ENCODE results near the gene STOML3. TPM values are rescaled to one million over a fixed set of nuclear protein-coding genes. Genes with fewer than 3 reads are reported as not detected.

STOML3 gene
- total RNA-seq, 1 experiment from 2014 or later: not detected

DNA sequence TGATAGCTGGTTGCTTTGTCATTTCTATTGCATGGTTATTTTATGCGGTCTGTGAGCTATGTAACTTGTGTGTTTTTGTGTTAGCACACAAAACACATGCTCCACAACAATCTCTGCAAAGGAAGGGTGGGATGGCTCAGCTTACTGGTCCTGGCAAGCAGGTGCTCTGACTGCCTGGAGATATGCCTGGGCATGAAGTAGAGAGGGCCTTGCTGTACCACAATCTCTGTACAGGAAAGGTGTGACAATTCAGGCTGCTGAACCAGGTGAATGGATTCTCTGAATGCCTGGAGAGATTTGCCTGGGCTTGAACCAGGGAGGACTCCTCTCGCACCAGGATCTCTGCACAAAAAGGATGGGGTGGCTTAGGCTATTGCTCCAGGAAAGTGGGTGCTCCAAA, 69.5 kb downstream of the STOML3 start:
- no peak for DNase-seq (ENCODE audit: extremely low read depth, low read depth)

Other genes with a start within 250 kb of the STOML3 start
- 16.7 and 18.5 TPM in 2 replicates for gene PROSER1, start 47.3 kb upstream of the STOML3 start, total RNA-seq (2014; rRNA removed; shearing (Covaris generic))
- 7.4 and 10.1 TPM in 2 replicates for gene NHLRC3, start 47.6 kb upstream of the STOML3 start, total RNA-seq (2014; rRNA removed; shearing (Covaris generic))